ENCODE measurements around the gene SF3B3.
"Not testable (repeated sequence)": the region's sequence is repeated elsewhere in the genome, so short reads cannot be mapped to it uniquely, and the experiment has no call there.

The SF3B3 gene

GRCh38 chr16:70565053-70565452, 41.4 kb downstream of the SF3B3 start:
- no peak for DNase-seq (ENCODE audit: low read depth in 3 of 3)

GRCh38 chr16:70568601-70569237, 45.1 kb downstream of the SF3B3 start:
- DNase-seq (ENCODE audit: low read depth in 3 of 3): no peak

GRCh38 chr16:70569752-70570151, 46.1 kb downstream of the SF3B3 start:
- DNase-seq (ENCODE audit: low read depth in 3 of 3): no peak

- DNase-seq (ENCODE audit: low read depth in 3 of 3): no peak
These were observed 47.5 kb downstream of the SF3B3 start for GRCh38 chr16:70570967-70571570.

GRCh38 chr16:70571623-70572022, 48.0 kb downstream of the SF3B3 start:
- no peak for DNase-seq (ENCODE audit: low read depth in 3 of 3)

GRCh38 chr16:70572050-70572925, 48.7 kb downstream of the SF3B3 start:
- DNase-seq (ENCODE audit: low read depth in 3 of 3): no peak

- DNase-seq (ENCODE audit: low read depth in 3 of 3): no peak
These were observed 49.3 kb downstream of the SF3B3 start for GRCh38 chr16:70572926-70573270.

- DNase-seq (ENCODE audit: low read depth in 3 of 3): no peak
These were observed 50.0 kb downstream of the SF3B3 start for GRCh38 chr16:70573451-70574121.

GRCh38 chr16:70574595-70575271, 51.1 kb downstream of the SF3B3 start:
- DNase-seq (ENCODE audit: low read depth in 3 of 3): no peak

- DNase-seq (ENCODE audit: low read depth in 3 of 3): no peak
These were observed 51.8 kb downstream of the SF3B3 start for GRCh38 chr16:70575376-70575775.

GRCh38 chr16:70576431-70577255, 53.0 kb downstream of the SF3B3 start:
- DNase-seq (ENCODE audit: low read depth in 3 of 3): no peak

- no peak for DNase-seq (ENCODE audit: low read depth in 3 of 3)
These were observed 53.7 kb downstream of the SF3B3 start for GRCh38 chr16:70577256-70577698.

GRCh38 chr16:70578035-70578434, 54.4 kb downstream of the SF3B3 start:
- no peak for DNase-seq (ENCODE audit: low read depth in 3 of 3)

GRCh38 chr16:70579248-70579647, 55.6 kb downstream of the SF3B3 start:
- no peak for DNase-seq (ENCODE audit: low read depth in 3 of 3)

- no peak for DNase-seq (ENCODE audit: low read depth in 3 of 3)
These were observed 56.3 kb downstream of the SF3B3 start for GRCh38 chr16:70579648-70580630.

- DNase-seq (ENCODE audit: low read depth in 3 of 3): no peak
These were observed 58.8 kb downstream of the SF3B3 start for GRCh38 chr16:70582280-70582978.

- DNase-seq (ENCODE audit: low read depth in 3 of 3): no peak
These were observed 63.1 kb downstream of the SF3B3 start for GRCh38 chr16:70586731-70587130.

- DNase-seq (ENCODE audit: low read depth in 3 of 3): no peak
These were observed 64.9 kb downstream of the SF3B3 start for GRCh38 chr16:70588565-70588964.

GRCh38 chr16:70589416-70589815, 65.8 kb downstream of the SF3B3 start:
- not testable (repeated sequence) for DNase-seq (ENCODE audit: low read depth in 3 of 3)
